ENCODE measurements around the gene CCDC87. TPM values are rescaled to one million over a fixed set of nuclear protein-coding genes. Genes with fewer than 3 reads are reported as not detected.

The CCDC87 gene
- total and polyA plus RNA-seq, 2 of the 8 experiments (the other 6 are each of a cell fraction or from before 2014, with no cell fraction given) = 0.32 to 0.99 TPM

GRCh38 chr11:66562907-66563583, 29.8 kb downstream of the CCDC87 start (continued):
- TF ChIP-seq TAF7 (optimal IDR thresholded peaks at IDR 0.05; ENCODE audit: borderline replicate concordance, low read depth, low read length) (no peak), BRCA1 (IDR thresholded peaks at IDR 0.05; ENCODE audit: low read depth, low read length) (no peak)
